GM19395 (cell line): ENCODE data around the gene RPL38.

Source experiments
- ATAC-seq: cut with Tn5 transposase; IDR thresholded peaks from one replicate; pipeline ENCODE4 v1.9.1; 2021; ENCODE audit warnings: mild to moderate bottlenecking, moderate library complexity; ENCODE audit not compliant: unreplicated experiment

Gene RPL38

DNA sequence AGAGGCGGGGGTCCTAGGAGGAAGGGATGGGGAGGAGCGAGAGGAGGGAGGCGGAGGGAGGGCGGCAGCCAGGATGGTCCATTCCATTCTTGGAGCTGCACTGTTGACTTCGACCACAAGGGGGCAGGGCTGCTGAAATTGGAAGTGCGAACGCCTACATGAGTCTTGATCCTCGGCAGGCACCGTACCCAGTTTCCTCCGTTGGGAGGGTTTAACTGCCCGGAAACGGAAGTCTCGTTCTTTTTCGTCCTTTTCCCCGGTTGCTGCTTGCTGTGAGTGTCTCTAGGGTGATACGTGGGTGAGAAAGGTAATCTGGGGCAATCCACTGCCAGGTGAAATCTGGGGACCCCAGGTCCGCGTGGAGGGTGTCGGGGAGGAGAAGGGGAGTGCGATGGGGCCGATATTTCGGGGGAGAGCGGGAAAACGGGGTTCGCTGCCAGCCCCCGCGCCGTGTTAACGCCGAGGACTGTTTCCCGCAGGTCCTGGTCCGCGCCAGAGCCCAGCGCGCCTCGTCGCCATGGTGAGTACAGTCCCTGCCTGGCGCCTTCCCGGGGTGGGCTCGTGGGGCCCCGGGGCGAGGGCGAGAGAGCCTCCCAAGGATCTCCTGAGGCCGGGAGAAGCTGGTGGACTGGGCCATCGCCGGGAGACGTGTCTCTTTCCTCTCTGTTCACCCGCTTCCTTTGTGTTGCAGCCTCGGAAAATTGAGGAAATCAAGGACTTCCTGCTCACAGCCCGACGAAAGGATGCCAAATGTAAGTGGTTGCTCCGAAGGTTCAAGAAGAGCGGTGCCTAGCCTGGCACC lies at the start of gene RPL38:
Gene RPL38, plus strand, starts transcription at position 240 of the 802 bp plus-strand sequence. Its CDS starts 278 bp downstream, at position 518.
- peak; percentile 78 for ATAC-seq

DNA sequence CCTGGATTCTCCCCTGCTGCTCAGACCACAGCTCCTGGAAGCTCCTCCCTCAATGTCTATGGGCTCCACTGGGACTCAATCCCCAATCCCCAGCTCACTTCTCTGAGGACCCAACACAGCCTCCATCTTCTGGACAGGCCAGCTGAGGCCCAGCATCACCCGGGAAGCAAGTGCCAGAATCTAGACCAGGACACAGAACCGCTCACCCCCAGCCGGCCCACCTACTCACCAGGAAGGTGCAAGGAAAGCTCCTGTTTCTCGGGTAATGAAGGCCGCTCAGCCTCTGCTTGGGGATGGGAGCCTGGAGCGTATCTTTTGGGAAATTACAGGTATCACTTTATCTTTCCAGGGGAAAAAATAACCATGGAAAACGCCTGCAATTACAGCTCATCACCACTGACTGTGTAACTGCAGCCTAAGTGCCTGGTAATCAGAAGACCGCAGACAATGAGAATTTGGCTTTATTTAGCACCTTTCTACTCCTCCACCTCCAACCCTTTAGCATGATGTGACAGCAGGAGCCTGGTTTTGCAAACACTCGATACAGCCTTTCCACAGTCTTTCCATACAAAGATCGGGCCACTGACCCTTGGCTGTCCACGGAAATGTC lies 49.6 kb upstream of the RPL38 start:
- no peak for ATAC-seq

GRCh38 chr17:74156878-74157277 lies 46.6 kb upstream of the RPL38 start:
- no peak for ATAC-seq

- ATAC-seq: no peak
These were observed 46.1 kb upstream of the RPL38 start for GRCh38 chr17:74157366-74157765.

DNA sequence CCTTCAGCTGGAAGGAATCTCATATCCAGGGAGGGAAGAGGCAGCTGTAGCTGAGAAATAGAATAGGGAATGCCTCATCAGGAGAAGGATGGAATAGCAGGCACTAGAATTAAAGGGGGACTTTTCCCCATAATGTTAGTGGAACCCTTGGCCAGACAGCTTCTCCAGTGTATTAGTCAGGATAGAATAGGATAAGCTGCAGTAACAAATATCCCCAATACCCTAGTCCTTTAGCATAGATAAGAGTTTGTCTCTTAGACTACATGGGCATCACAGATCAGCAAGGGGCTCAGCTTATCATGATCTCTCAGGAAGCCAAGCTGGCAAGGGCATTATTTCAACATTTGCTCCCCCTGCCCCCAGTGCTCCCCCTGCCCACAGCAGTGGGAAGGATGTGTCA lies 44.7 kb upstream of the RPL38 start:
- ATAC-seq: no peak

GRCh38 chr17:74159226-74159840 lies 44.1 kb upstream of the RPL38 start:
- ATAC-seq: no peak

- no peak for ATAC-seq
These were observed 42.6 kb upstream of the RPL38 start for GRCh38 chr17:74160656-74161502.

DNA sequence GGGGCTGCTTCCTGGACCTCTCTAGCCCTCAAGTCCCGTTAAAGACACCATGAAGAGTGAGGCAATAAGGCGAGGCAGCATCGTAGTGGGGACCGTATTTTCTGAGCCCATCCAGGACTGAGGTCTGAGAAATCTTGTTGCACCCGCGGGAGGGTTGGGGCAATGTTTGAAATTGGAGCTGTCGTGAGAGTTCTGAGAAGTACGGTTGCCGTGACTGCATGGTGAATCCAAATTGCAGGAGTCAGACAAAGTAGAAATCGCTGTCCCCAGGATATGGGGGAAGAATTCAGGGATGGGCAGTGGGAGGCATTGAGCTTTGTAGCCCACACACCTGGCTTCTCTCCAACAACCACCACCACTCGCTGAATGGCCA lies 42.0 kb upstream of the RPL38 start:
- ATAC-seq: no peak

- no peak for ATAC-seq
These were observed 40.1 kb upstream of the RPL38 start for GRCh38 chr17:74163271-74163821.

- ATAC-seq: no peak
These were observed 39.6 kb upstream of the RPL38 start for GRCh38 chr17:74163836-74164235.

GRCh38 chr17:74164446-74165045 lies 38.9 kb upstream of the RPL38 start:
- ATAC-seq: no peak

DNA sequence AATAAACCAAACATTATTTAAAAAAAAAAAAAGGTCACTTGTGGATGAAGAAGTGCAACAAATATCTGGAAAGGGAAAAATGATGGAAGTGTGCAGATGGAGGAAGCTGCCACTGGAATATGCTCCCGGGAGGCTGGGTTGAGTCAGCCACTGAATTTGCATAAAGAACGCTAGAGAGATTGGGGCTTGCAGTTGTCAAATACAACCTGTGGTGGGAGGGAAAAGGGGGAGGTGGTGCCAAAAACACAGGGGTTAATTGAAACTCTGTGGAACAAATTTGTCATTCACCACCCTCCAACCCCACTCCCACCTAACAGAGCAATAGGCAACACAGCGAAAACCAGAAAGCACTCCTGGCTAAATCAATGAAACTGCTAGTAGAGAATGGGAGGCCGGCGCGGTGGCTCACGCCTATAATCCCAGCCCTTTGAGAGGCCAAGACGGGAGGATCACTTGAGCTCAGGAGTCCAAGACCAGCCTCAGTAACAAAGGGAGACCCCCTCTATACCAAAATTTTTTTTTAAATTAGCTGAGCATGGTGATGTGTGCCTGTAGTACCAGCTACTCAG lies 37.6 kb upstream of the RPL38 start:
- no peak for ATAC-seq

- ATAC-seq: no peak
These were observed 32.6 kb upstream of the RPL38 start for GRCh38 chr17:74170924-74171323.

DNA sequence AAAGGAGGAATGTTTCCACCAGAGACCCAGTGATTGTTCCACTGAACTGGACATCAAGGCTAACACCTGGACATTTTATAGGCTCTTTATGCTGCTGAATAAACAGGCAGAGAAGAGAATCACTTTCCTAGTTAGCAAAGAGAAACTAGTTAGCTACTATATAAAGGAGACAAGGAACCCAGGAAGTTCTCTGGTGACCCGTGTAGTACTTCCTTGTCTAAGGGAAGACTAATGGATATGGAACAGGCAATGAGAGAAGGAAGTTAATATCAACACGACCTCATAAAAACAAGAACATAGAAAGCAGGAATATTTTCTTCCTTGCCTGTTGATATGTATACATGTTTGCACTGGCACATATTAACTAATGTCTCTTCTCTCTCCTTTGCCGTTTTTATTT lies 30.8 kb upstream of the RPL38 start:
- no peak for ATAC-seq

DNA sequence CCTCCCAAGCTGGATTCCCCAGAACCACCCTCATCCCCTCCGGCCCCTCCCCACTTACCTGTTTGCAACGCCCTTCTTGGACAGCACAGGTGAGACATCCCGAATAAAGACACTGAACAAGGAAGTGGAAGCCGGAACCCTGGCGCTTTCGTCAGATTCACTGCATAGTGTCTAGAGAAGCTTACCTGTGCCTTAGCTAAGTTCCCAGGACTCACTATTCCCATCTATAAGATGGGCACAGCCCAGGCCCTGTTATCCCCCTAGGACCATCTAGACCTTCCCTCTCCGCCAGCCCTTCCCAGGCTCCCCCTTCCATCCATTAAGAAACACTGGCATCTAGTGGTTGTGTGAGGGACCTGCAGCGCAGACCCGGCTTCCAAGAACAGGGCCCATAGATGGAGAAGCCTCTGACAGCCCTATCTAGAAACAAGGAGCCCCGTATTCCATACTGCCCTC lies 26.9 kb upstream of the RPL38 start:
- ATAC-seq: no peak

GRCh38 chr17:74177018-74177450 lies 26.4 kb upstream of the RPL38 start:
- ATAC-seq: no peak

GRCh38 chr17:74179576-74179975 lies 23.9 kb upstream of the RPL38 start:
- ATAC-seq: no peak

GRCh38 chr17:74180336-74180735 lies 23.1 kb upstream of the RPL38 start:
- ATAC-seq: no peak

- no peak for ATAC-seq
These were observed 22.1 kb upstream of the RPL38 start for GRCh38 chr17:74181341-74181740.
